ENCODE measurements around the gene CRIP3. TPM values are rescaled to one million over a fixed set of nuclear protein-coding genes. Genes with fewer than 3 reads are reported as not detected.

The CRIP3 gene, protein sequence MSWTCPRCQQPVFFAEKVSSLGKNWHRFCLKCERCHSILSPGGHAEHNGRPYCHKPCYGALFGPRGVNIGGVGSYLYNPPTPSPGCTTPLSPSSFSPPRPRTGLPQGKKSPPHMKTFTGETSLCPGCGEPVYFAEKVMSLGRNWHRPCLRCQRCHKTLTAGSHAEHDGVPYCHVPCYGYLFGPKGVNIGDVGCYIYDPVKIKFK
- total RNA-seq (2022; extraction: Qiagen RNA extraction; ENCODE audit: low read depth) = 0.42 to 1.0 TPM (median 0.66 TPM) in 5 replicates

DNA sequence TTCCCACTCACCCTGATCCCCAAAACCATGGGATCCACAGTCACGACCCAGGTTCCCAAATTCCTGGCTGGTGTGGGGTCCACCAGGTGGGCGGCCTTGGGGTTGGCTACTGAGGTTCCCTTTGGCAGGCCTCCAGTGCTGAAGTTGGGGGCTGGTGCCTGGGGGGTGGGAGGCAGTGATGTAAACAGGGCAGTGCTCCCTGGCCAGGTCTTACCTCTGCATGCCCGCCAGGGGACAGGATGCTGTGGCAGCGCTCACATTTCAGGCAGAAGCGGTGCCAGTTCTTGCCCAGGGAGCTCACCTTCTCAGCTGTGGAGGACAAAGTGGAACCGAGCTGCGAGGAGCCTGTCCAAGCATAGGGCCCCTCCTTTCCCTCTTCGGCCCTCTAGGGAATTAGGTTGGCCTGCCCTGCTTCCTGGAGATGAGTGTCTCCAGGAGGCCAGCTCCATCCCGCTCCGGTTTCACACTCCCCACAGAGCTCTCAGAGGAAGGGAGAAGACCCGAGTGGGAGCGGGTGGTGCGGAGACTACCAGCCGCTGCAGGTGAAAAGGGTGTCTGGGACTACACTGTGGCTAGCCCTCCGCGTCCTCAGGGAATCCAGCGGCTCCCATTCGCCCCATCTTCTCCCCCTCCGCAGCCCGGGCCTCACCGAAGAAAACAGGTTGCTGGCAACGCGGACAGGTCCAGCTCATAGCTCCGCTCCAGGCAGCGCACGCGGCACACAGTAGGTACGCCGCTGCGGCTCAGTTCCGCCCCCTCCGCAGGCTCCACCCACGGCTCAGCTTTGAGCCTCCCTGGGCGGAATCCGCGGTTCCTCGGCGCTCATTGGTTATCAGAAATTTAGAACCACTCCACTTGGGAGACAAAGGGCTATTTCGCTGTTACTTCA, at the start of gene CRIP3:
CRIP3 (minus strand) TSS at position 726 of the 889 bp plus-strand sequence; CDS start at position 692, 34 bp downstream.

DNA sequence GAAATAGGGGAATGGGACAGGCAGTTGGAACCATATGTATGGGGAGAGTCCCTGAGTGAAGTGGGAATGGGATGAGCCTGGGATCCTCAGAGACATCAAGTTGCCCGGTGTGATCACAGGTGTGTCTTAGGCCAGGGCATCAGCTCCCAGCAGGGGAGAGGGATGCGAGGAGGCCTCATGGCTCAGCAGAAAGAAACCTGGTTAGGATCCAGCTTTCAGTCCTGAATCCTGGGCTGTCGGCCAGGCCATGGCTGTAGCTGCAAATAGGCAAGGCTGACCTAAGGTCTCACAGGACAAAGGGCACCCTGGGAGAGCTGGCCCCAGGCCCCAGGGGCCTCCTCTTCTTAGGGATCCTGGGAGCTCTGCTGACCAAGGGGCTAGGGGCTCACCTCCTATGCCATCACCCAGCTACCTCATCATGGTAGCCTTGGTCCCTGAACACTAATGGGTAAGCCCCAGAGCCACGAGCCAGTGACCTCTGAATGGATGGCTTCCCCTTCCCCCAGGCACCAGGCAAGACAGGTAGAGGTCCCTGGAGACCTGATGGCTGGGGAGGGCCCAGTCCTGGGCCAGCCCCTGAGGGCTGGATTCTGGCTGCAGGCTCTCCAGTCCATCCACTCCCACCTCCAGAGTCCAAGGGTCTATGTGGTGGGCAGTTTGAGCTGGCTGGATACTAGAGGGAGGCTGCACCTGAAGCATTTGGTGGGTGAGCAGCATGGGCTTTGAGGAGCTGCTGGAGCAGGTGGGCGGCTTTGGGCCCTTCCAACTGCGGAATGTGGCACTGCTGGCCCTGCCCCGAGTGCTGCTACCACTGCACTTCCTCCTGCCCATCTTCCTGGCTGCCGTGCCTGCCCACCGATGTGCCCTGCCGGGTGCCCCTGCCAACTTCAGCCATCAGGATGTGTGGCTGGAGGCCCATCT, 10.7 kb downstream of the CRIP3 start, which contains the start of gene SLC22A7:
SLC22A7 (plus strand) TSS at position 617 of the 921 bp plus-strand sequence; CDS start at position 716, 99 bp downstream.

Other genes with a start within 250 kb of the CRIP3 start
- gene MRPL2, start 249.4 kb downstream of the CRIP3 start, total RNA-seq (2022; extraction: Qiagen RNA extraction; ENCODE audit: low read depth) = 55.2 to 71.0 TPM (median 62.7 TPM) in 5 replicates
- 5.6 to 8.1 TPM (median 7.2 TPM) in 5 replicates for gene KLC4, start 249.2 kb downstream of the CRIP3 start, total RNA-seq (2022; extraction: Qiagen RNA extraction; ENCODE audit: low read depth)
- gene PTK7, start 232.5 kb downstream of the CRIP3 start, total RNA-seq (2022; extraction: Qiagen RNA extraction; ENCODE audit: low read depth) = 4.1 to 5.1 TPM (median 4.4 TPM) in 5 replicates
- gene SRF, start 137.6 kb downstream of the CRIP3 start, total RNA-seq (2022; extraction: Qiagen RNA extraction; ENCODE audit: low read depth) = 12.3 to 18.7 TPM (median 17.9 TPM) in 5 replicates
- gene CUL9, start 126.6 kb downstream of the CRIP3 start, total RNA-seq (2022; extraction: Qiagen RNA extraction; ENCODE audit: low read depth) = 6.8 to 8.8 TPM (median 8.4 TPM) in 5 replicates
- gene DNPH1, start 79.3 kb downstream of the CRIP3 start, total RNA-seq (2022; extraction: Qiagen RNA extraction; ENCODE audit: low read depth) = 68.6 to 103 TPM (median 100 TPM) in 5 replicates
- 0.03 to 0.09 TPM (median 0.06 TPM) in 4 of 5 replicates, not detected in the other for gene TTBK1, start 65.3 kb downstream of the CRIP3 start, total RNA-seq (2022; extraction: Qiagen RNA extraction; ENCODE audit: low read depth)
- not detected in 5 replicates for gene SLC22A7, start 10.6 kb downstream of the CRIP3 start, total RNA-seq (2022; extraction: Qiagen RNA extraction; ENCODE audit: low read depth)
- gene ZNF318, start 60.8 kb upstream of the CRIP3 start, total RNA-seq (2022; extraction: Qiagen RNA extraction; ENCODE audit: low read depth) = 3.6 to 5.2 TPM (median 4.9 TPM) in 5 replicates
- gene ABCC10, start 118.7 kb upstream of the CRIP3 start, total RNA-seq (2022; extraction: Qiagen RNA extraction; ENCODE audit: low read depth) = 5.9 to 12.5 TPM (median 9.2 TPM) in 5 replicates
- 3.6 to 6.8 TPM (median 5.7 TPM) in 5 replicates for gene DLK2, start 146.7 kb upstream of the CRIP3 start, total RNA-seq (2022; extraction: Qiagen RNA extraction; ENCODE audit: low read depth)
- gene TJAP1, start 168.7 kb upstream of the CRIP3 start, total RNA-seq (2022; extraction: Qiagen RNA extraction; ENCODE audit: low read depth) = 15.1 to 20.9 TPM (median 19.9 TPM) in 5 replicates
- gene LRRC73, start 201.5 kb upstream of the CRIP3 start, total RNA-seq (2022; extraction: Qiagen RNA extraction; ENCODE audit: low read depth) = 0.95 to 1.5 TPM (median 1.4 TPM) in 5 replicates
- 61.0 to 73.1 TPM (median 69.5 TPM) in 5 replicates for gene YIPF3, start 208.1 kb upstream of the CRIP3 start, total RNA-seq (2022; extraction: Qiagen RNA extraction; ENCODE audit: low read depth)
- 49.2 to 59.3 TPM (median 55.5 TPM) in 5 replicates for gene POLR1C, start 208.3 kb upstream of the CRIP3 start, total RNA-seq (2022; extraction: Qiagen RNA extraction; ENCODE audit: low read depth)

Data from A549 treated with RU486 at 1 μM for 4 hours (cell line).